GM12878 (cell line): ENCODE data around the gene OTULINL. TPM values are rescaled to one million over a fixed set of nuclear protein-coding genes. Genes with fewer than 3 reads are reported as not detected.

ENCODE experiments used
- HDAC2 ChIP-seq: fragments of 200-600 bp; sonication (generic); IDR thresholded peaks from 2 replicates; pipeline ENCODE4 v1.6.1; 2017
- NFYB ChIP-seq: IDR thresholded peaks from 2 replicates; pipeline ENCODE4 v1.6.1; 2011; ENCODE audit warnings: low read depth, mild to moderate bottlenecking, low read length, improper control_type of control experiment, moderate library complexity; ENCODE audit not compliant: insufficient read depth
- PML ChIP-seq: IDR thresholded peaks from 2 replicates; pipeline ENCODE4 v1.6.1; 2012; ENCODE audit warnings: low read length, inconsistent platforms
- TBL1XR1 ChIP-seq: IDR thresholded peaks from 2 replicates; pipeline ENCODE4 v1.6.1; 2012; ENCODE audit warnings: low read depth, low read length, improper control_type of control experiment
- TCF12 ChIP-seq: IDR thresholded peaks from 2 replicates; pipeline ENCODE4 v1.6.1; 2011; ENCODE audit warnings: low read depth, mild to moderate bottlenecking, low read length
- polyA plus RNA-seq, 11 experiments: library from polyadenylated mRNA; depleted of rRNA in 4 of 11; unstranded in 6 of 11; stranded (reverse) in 5 of 11; fragments of >200 nt; fragmentation: Nextera tagmentation in 4 of 11; fragmentation: Illumina TruSeq in 1 of 11; extraction: Ambion mirVana in 4 of 11; extraction: Trizol in 1 of 11; gene quantifications; 1 replicate in 1 of 11; 2 replicates in 10 of 11; pipeline versions ENCODE4 v1.2.1 to v1.2.3, GENCODE V29; 2011 to 2016; ENCODE audit warnings: inconsistent platforms in 2 of 11, missing spikeins in 2 of 11, low read depth in 1 of 11
- total RNA-seq, 4 experiments: library from RNA; depleted of rRNA in 3 of 4; stranded (reverse); fragments of >200 nt in 3 of 4; fragmentation: Illumina TruSeq in 1 of 4; extraction: Trizol in 1 of 4; gene quantifications; 2 replicates each; pipeline versions ENCODE4 v1.2.1 to v1.2.3, GENCODE V29; 2013 to 2021
- TF ChIP-seq, protein P1 (sequence below): fragments of 450-650 bp; IDR thresholded peaks from 2 replicates; pipeline ENCODE4 v1.6.1; 2018; ENCODE audit warnings: mild to moderate bottlenecking, low read depth, moderate library complexity; ENCODE audit not compliant: partially characterized antibody
- TF ChIP-seq, protein P2 (sequence below): fragments of 450-650 bp; IDR thresholded peaks from 2 replicates; pipeline ENCODE4 v1.6.1; 2018; ENCODE audit warnings: borderline replicate concordance, mild to moderate bottlenecking; ENCODE audit not compliant: partially characterized antibody

The OTULINL gene
- total and polyA plus RNA-seq, 10 of the 15 experiments (the other 5 are each of a cell fraction or from before 2014, with no cell fraction given): 0.60 to 4.7 (median 1.8) TPM

DNA sequence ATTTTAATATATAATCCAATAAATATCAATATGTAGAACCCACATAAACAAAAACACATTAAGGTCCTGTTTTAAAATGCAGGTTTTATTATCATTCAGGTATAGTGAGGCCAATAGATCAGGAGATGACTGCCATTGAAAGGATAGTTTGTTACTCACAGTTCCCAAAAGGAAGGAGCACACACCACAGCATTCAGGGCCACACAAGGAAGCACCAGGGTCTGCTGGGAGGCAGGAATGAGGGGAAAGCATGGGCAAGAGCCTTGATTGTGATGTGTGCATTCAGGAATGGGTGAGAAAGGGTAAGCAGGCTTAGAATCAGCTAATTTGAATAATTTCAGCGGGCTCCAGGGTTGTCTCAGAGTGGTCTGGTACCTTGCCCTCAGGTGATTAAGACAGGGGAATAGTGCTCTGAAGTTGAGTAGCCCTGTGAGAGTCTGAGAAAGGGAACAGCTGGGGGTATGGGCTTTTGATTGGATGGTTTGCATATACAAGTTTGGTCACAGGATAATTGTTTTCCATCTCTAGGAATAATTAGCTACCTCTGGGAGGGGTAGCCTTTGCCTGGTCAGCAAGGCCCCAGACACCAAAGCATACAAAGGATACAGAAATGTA lies 63.1 kb downstream of the OTULINL start (continued):
- TF ChIP-seq, protein P1, sequence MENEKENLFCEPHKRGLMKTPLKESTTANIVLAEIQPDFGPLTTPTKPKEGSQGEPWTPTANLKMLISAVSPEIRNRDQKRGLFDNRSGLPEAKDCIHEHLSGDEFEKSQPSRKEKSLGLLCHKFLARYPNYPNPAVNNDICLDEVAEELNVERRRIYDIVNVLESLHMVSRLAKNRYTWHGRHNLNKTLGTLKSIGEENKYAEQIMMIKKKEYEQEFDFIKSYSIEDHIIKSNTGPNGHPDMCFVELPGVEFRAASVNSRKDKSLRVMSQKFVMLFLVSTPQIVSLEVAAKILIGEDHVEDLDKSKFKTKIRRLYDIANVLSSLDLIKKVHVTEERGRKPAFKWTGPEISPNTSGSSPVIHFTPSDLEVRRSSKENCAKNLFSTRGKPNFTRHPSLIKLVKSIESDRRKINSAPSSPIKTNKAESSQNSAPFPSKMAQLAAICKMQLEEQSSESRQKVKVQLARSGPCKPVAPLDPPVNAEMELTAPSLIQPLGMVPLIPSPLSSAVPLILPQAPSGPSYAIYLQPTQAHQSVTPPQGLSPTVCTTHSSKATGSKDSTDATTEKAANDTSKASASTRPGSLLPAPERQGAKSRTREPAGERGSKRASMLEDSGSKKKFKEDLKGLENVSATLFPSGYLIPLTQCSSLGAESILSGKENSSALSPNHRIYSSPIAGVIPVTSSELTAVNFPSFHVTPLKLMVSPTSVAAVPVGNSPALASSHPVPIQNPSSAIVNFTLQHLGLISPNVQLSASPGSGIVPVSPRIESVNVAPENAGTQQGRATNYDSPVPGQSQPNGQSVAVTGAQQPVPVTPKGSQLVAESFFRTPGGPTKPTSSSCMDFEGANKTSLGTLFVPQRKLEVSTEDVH: no peak
- TF ChIP-seq TBL1XR1 (no peak), NFYB (no peak), PML (no peak), TCF12 (no peak), HDAC2 (no peak)
- TF ChIP-seq, protein P2, sequence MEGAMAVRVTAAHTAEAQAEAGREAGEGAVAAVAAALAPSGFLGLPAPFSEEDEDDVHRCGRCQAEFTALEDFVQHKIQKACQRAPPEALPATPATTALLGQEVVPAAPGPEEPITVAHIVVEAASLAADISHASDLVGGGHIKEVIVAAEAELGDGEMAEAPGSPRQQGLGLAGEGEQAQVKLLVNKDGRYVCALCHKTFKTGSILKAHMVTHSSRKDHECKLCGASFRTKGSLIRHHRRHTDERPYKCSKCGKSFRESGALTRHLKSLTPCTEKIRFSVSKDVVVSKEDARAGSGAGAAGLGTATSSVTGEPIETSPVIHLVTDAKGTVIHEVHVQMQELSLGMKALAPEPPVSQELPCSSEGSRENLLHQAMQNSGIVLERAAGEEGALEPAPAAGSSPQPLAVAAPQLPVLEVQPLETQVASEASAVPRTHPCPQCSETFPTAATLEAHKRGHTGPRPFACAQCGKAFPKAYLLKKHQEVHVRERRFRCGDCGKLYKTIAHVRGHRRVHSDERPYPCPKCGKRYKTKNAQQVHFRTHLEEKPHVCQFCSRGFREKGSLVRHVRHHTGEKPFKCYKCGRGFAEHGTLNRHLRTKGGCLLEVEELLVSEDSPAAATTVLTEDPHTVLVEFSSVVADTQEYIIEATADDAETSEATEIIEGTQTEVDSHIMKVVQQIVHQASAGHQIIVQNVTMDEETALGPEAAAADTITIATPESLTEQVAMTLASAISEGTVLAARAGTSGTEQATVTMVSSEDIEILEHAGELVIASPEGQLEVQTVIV: no peak
